Upper lobe of left lung (tissue), 6 donors: Measurements from ENCODE around the gene MAPK13. TPM values are rescaled to one million over a fixed set of nuclear protein-coding genes. Genes with fewer than 3 reads are reported as not detected.
A peak's percentile ranks its signal among the peaks of the same experiment; 100 is the strongest.

Source experiments
- ATAC-seq, 2 donors: fragments of 200-7000 bp; cut with Tn5 transposase; one replicate each; pipeline ENCODE4 v1.9.1; 2022; ENCODE audit warnings: mild to moderate bottlenecking in 2 of 2, moderate library complexity in 2 of 2; ENCODE audit not compliant: low FRiP score in 2 of 2
- DNase-seq, 2 donors: peaks; one replicate each; pipeline ENCODE4 v3.0.0-alpha.2; 2019 to 2020
- H3K27ac ChIP-seq, 4 donors: fragments of 200-600 bp; sonication (generic); one replicate each; pipeline ENCODE4 v1.5.1; 2016 to 2019
- H3K27me3 ChIP-seq, 4 donors: fragments of 200-600 bp; sonication (generic); one replicate each; pipeline ENCODE4 v1.5.1; 2017 to 2019
- H3K36me3 ChIP-seq, 4 donors: fragments of 200-600 bp; sonication (generic); one replicate each; pipeline ENCODE4 v1.5.1; 2016 to 2019
- H3K4me1 ChIP-seq, 4 donors: fragments of 200-600 bp; sonication (generic); one replicate each; pipeline ENCODE4 v1.5.1; 2018 to 2019
- H3K4me3 ChIP-seq, 4 donors: fragments of 200-600 bp; sonication (generic); one replicate each; pipeline ENCODE4 v1.5.1; 2017 to 2019; ENCODE audit warnings: mild to moderate bottlenecking in 2 of 4, moderate library complexity in 1 of 4
- H3K9me3 ChIP-seq, 4 donors: fragments of 200-600 bp; sonication (generic); one replicate each; pipeline ENCODE4 v1.5.1; 2018 to 2019
- EP300 ChIP-seq, 4 donors: sonication (generic); formaldehyde crosslinking; IDR thresholded peaks; one replicate each; pipeline ENCODE4 v1.5.1; 2017; ENCODE audit warnings: antibody characterized with exemption in 4 of 4, control low read depth in 2 of 4
- POLR2A ChIP-seq, 4 donors: fragments of 450-650 bp; IDR thresholded peaks; one replicate each; pipeline ENCODE4 v1.5.1; 2016 to 2017; ENCODE audit warnings: antibody characterized with exemption in 4 of 4, mild to moderate bottlenecking in 2 of 4
- POLR2AphosphoS5 ChIP-seq, 2 donors: sonication (generic); formaldehyde crosslinking; IDR thresholded peaks; one replicate each; pipeline ENCODE4 v1.5.1; 2017; ENCODE audit warnings: antibody characterized with exemption in 2 of 2
- WGBS, 2 donors: methylation state at CpG; one replicate each; pipeline ENCODE4 v1.1.5; 2017 to 2018; 5-methylcytosine and 5-hydroxymethylcytosine counted together
- total RNA-seq, 6 donors: library from RNA; depleted of rRNA in 4 of 6; stranded (reverse); fragments of >200 nt in 4 of 6; gene quantifications; one replicate each; pipeline versions ENCODE4 v1.1.0 to v1.2.1, GENCODE V29; 2016 to 2021
- TF ChIP-seq, protein P1 (sequence below), 6 experiments: fragments of 450-650 bp in 4 of 6; fragments of 200-600 bp in 2 of 6; sonication (generic) in 2 of 6; IDR thresholded peaks; one replicate each; pipeline ENCODE4 v1.5.1; 2016 to 2019; ENCODE audit warnings: antibody characterized with exemption in 6 of 6
- donor health status: DM: no; HTN: no; CAD: no; lungs with moderate emphysema.
- donor health status: DM: no; HTN: yes; CAD: no; lungs with severe emphysema.

Gene MAPK13
- total RNA-seq, 6 donors from 2014 or later = 56.7 to 90.1 (median 80.1) TPM

DNA sequence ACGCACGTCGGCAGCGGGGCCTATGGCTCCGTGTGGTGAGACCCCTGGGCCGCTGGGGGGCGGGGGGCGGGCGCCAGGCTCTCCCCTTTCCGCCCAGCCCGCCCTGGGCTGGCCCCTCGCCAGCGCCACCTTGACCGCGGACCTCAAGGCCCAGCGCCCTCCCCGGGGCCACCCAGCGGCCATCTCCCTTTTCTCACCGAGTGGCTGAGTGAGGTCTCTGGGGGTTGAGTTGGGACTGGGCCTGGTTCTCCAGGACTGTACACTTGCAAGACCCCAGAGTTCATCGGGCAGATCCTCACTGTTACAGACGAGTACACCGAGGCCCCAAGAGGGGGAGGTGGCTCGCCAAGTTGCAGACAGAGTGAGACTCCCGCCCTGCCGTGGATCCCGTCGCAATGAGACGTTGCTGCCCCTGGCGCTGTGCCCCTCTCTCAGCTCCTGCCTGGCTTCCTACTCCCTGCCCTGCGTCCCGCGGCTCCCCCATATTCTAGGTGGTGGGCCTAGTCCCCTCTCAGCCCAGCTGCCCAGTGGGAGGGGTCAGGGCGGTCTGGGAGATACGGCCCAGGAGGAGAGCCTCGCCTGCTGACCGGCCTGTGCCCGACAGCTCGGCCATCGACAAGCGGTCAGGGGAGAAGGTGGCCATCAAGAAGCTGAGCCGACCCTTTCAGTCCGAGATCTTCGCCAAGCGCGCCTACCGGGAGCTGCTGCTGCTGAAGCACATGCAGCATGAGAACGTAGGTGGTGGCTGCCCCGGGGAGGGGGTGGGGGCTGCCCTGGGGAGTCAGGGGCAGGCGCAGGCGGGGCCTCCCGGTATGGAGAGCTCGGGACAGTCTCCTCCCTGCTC, 576 bp downstream of the MAPK13 start:
- 16 to 19% methylated on average over 20 of the region's 52 CpGs for WGBS, 2 donors
- ATAC-seq = peak; percentile 52 to 79
- peak overlapping the region; percentile 85 to 96 (median 86) for H3K27ac ChIP-seq
- TF ChIP-seq EP300 (IDR thresholded peaks at IDR 0.05) (no peak), POLR2AphosphoS5 (IDR thresholded peaks at IDR 0.05) (no peak), POLR2A (IDR thresholded peaks at IDR 0.05) (peak in 1 of 4 donors; percentile 30)
- TF ChIP-seq, protein P1, sequence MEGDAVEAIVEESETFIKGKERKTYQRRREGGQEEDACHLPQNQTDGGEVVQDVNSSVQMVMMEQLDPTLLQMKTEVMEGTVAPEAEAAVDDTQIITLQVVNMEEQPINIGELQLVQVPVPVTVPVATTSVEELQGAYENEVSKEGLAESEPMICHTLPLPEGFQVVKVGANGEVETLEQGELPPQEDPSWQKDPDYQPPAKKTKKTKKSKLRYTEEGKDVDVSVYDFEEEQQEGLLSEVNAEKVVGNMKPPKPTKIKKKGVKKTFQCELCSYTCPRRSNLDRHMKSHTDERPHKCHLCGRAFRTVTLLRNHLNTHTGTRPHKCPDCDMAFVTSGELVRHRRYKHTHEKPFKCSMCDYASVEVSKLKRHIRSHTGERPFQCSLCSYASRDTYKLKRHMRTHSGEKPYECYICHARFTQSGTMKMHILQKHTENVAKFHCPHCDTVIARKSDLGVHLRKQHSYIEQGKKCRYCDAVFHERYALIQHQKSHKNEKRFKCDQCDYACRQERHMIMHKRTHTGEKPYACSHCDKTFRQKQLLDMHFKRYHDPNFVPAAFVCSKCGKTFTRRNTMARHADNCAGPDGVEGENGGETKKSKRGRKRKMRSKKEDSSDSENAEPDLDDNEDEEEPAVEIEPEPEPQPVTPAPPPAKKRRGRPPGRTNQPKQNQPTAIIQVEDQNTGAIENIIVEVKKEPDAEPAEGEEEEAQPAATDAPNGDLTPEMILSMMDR (IDR thresholded peaks at IDR 0.05) = peak in 3 of 6 experiments; percentile 17 to 38 (median 38)
- peak overlapping the region; percentile 3 to 61 (median 55) for H3K4me3 ChIP-seq
- peaks cover 0 to 7% (median 6%) of the 10 kb centered on the region in 4 donors for H3K36me3 ChIP-seq
- H3K27me3 ChIP-seq = no peaks in the 10 kb centered on the region
- DNase-seq = peak; percentile 83 to 95
- peaks cover 39 to 64% (median 56%) of the 10 kb centered on the region in 4 donors for H3K4me1 ChIP-seq
- no peaks in the 10 kb centered on the region for H3K9me3 ChIP-seq

DNA sequence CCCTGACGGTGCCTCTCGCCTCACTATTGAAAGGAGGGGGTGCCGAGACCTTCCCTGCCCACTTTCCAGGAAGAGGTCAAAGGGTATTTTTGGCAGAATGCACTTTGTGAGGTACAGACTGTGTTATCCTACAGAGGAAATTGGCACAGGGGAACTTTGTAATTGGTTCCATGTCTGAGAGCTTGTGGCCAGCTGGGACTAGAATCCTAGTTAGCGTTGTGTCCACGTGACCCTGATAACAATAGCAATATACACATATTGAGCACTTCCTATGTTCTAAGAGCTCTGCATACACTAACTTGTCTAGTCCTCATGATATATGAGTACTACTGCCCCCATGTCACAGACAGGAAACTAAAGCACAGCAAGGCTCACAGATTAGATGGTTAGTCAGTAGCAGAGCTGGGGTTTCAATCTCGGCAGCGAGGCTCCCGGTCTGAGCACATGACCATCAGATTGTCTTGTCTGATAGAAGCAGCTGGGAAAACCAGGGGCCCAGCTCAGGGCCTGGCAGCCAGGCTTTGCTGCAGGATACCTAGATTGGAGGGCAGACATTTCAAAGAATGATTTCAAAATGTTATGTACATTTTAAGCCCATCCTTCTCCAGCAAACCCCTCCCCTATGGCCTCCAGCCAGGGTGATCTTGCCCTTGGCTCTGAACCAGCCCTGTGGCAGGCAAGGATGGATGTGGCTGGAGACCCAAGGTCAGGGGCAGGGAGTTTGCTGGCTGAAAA, 1.4 kb downstream of the MAPK13 start:
- 2 to 5% methylated on average over 6 to 8 of the region's 8 CpGs for WGBS, 2 donors
- no peaks in the 10 kb centered on the region for H3K9me3 ChIP-seq
- peaks cover 0 to 14% (median 13%) of the 10 kb centered on the region in 4 donors for H3K36me3 ChIP-seq
- DNase-seq (peak in 1 of 2 donors; percentile 63), ATAC-seq (peak; percentile 5 to 8)
- H3K4me3 ChIP-seq = peak overlapping the region in 3 of 4 donors; percentile 51 to 61 (median 59)
- TF ChIP-seq POLR2A (IDR thresholded peaks at IDR 0.05) = peak in 1 of 4 donors; percentile 33
- TF ChIP-seq, protein P1 (IDR thresholded peaks at IDR 0.05) = no peak
- peak in 1 of 4 donors; percentile 32 for TF ChIP-seq EP300 (IDR thresholded peaks at IDR 0.05)
- peak in 1 of 2 donors; percentile 5 for TF ChIP-seq POLR2AphosphoS5 (IDR thresholded peaks at IDR 0.05)
- H3K4me1 ChIP-seq = peaks cover 31 to 61% (median 53%) of the 10 kb centered on the region in 4 donors
- H3K27ac ChIP-seq = peak overlapping the region; percentile 85 to 96 (median 86)
- H3K27me3 ChIP-seq = no peaks in the 10 kb centered on the region

DNA sequence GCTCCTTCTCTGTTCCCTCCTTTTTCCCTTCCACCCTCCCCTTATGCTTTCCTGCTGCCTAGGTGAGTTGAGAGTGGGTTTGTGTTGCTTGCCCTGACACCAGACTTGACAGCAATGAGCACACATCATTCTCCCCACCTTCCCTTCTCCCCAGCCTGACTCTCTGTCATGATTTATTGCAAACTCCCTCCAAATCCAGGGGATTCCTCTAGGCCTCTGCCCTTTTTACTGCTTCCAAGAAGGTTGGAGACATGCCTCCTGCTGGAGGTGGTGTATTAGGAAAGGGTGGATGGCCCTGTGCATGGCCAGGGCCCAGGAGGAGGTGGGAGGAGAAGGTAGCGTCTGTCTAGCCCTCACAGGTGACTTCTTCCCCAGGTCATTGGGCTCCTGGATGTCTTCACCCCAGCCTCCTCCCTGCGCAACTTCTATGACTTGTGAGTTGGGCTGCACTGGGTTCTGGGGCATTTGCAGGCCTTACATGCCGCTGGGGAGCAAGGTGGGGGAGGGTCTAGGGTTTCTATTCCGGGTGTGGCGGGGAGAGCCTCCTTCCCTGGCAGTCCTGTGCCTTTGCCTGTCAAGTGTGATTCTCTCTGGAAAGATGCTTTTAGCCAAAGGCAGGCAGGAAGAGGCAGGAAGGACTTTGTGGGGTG, 2.1 kb downstream of the MAPK13 start:
- peaks cover 0 to 21% (median 17%) of the 10 kb centered on the region in 4 donors for H3K36me3 ChIP-seq
- no peak for ATAC-seq
- no peaks in the 10 kb centered on the region for H3K27me3 ChIP-seq
- no peaks in the 10 kb centered on the region for H3K9me3 ChIP-seq
- no peak for DNase-seq
- TF ChIP-seq POLR2AphosphoS5 (IDR thresholded peaks at IDR 0.05) = no peak
- TF ChIP-seq, protein P1 (IDR thresholded peaks at IDR 0.05) = no peak
- TF ChIP-seq EP300 (IDR thresholded peaks at IDR 0.05) = no peak
- no peak for TF ChIP-seq POLR2A (IDR thresholded peaks at IDR 0.05)
- peaks cover 24 to 54% (median 46%) of the 10 kb centered on the region in 4 donors for H3K4me1 ChIP-seq
- WGBS, 2 donors = 92 to 100% methylated on average over 1 to 5 of the region's 5 CpGs
- peak overlapping the region in 1 of 4 donors; percentile 59 for H3K4me3 ChIP-seq
- H3K27ac ChIP-seq = peak overlapping the region; percentile 85 to 96 (median 86)

GRCh38 chr6:36133148-36133547, 2.8 kb downstream of the MAPK13 start:
- 92 to 97% methylated on average over 4 of the region's 4 CpGs for WGBS, 2 donors

More at GRCh38 chr6:36133148-36133547, 2.8 kb downstream of the MAPK13 start:
- Histone ChIP-seq H3K4me1 (peaks cover 17 to 46% (median 38%) of the 10 kb centered on the region in 4 donors), H3K9me3 (no peaks in the 10 kb centered on the region), H3K27ac (no peak overlapping the region), H3K4me3 (no peak overlapping the region), H3K27me3 (no peaks in the 10 kb centered on the region), H3K36me3 (peaks cover 0 to 26% (median 18%) of the 10 kb centered on the region in 4 donors)
- ATAC-seq (no peak), DNase-seq (no peak)
- TF ChIP-seq POLR2AphosphoS5 (IDR thresholded peaks at IDR 0.05) = no peak
- TF ChIP-seq, protein P1 (IDR thresholded peaks at IDR 0.05) = no peak
- TF ChIP-seq EP300 (IDR thresholded peaks at IDR 0.05) = no peak
- no peak for TF ChIP-seq POLR2A (IDR thresholded peaks at IDR 0.05)
